Measurements from ENCODE around the gene IRS1. TPM values are rescaled to one million over a fixed set of nuclear protein-coding genes. Genes with fewer than 3 reads are reported as not detected.

The IRS1 gene
- total RNA-seq, 4 donors from 2014 or later, result 17.4 to 39.0 (median 25.3) TPM

DNA sequence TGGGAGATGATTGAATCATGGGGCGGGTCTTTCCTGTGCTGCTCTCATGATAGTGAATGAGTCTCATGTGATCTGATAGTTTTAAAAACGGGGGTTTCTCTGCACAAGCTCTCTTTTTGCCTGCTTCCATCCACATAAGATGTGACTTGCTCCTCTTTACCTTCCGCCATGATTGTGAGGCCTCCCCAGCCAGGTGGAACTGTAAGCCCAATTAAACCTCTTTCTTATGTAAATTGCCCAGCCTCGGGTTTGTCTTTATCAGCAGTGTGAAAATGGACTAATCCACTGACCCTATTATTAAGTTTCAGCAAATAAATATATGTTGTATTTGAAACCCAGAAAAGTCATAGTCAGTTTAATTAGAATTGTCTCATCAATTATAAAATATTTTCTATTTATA lies 22.0 kb downstream of the IRS1 start:
- 71 to 88% methylated on average over 2 to 4 of the region's 4 CpGs for WGBS, 2 donors (ENCODE audit: low coverage in 1 of 2)
- TF ChIP-seq POLR2AphosphoS5 (IDR thresholded peaks at IDR 0.05), result no peak
- TF ChIP-seq, protein P1, sequence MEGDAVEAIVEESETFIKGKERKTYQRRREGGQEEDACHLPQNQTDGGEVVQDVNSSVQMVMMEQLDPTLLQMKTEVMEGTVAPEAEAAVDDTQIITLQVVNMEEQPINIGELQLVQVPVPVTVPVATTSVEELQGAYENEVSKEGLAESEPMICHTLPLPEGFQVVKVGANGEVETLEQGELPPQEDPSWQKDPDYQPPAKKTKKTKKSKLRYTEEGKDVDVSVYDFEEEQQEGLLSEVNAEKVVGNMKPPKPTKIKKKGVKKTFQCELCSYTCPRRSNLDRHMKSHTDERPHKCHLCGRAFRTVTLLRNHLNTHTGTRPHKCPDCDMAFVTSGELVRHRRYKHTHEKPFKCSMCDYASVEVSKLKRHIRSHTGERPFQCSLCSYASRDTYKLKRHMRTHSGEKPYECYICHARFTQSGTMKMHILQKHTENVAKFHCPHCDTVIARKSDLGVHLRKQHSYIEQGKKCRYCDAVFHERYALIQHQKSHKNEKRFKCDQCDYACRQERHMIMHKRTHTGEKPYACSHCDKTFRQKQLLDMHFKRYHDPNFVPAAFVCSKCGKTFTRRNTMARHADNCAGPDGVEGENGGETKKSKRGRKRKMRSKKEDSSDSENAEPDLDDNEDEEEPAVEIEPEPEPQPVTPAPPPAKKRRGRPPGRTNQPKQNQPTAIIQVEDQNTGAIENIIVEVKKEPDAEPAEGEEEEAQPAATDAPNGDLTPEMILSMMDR (IDR thresholded peaks at IDR 0.05), result no peak
- no peak for TF ChIP-seq EP300 (IDR thresholded peaks at IDR 0.05)
- no peak for TF ChIP-seq POLR2A (IDR thresholded peaks at IDR 0.05)
- Histone ChIP-seq H3K4me3 (no peak overlapping the region), H3K27ac (no peak overlapping the region), H3K36me3 (peaks cover 0 to 15% of the 10 kb centered on the region in 2 donors), H3K4me1 (peaks cover 8 to 33% (median 17%) of the 10 kb centered on the region in 3 donors), H3K27me3 (no peaks in the 10 kb centered on the region), H3K9me3 (peaks cover 0 to 12% (median 0%) of the 10 kb centered on the region in 3 donors)
- no peak for ATAC-seq

DNA sequence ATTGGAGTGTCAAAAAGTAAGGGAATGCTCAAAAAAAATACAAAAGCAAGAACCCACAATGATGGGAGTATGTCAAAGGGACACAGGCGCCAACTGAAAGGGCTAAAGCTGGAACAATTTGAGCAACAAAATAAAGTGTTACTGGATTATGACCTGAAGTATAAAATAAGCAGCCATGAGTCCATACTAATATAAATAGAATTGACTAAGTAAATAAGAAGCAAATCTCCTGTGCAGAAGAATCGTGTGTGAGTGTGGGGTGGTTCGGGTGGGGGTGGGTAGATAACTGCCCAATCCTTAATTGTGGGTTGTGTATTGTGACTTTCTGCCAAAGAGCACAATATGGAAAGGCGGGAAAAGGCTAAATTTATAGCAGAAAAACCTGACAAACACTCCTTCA lies 23.5 kb downstream of the IRS1 start:
- H3K4me1 ChIP-seq, result peaks cover 6 to 33% (median 16%) of the 10 kb centered on the region in 3 donors
- WGBS, 2 donors (ENCODE audit: low coverage in 1 of 2), result 85 to 95% methylated on average over 4 of the region's 4 CpGs
- TF ChIP-seq EP300 (IDR thresholded peaks at IDR 0.05) (no peak), POLR2A (IDR thresholded peaks at IDR 0.05) (no peak), POLR2AphosphoS5 (IDR thresholded peaks at IDR 0.05) (no peak)
- TF ChIP-seq, protein P1 (IDR thresholded peaks at IDR 0.05), result no peak
- no peak overlapping the region for H3K27ac ChIP-seq
- H3K9me3 ChIP-seq, result peaks cover 0 to 12% (median 0%) of the 10 kb centered on the region in 3 donors
- H3K36me3 ChIP-seq, result peaks cover 0 to 15% of the 10 kb centered on the region in 2 donors
- H3K4me3 ChIP-seq, result no peak overlapping the region
- no peak for ATAC-seq
- H3K27me3 ChIP-seq, result no peaks in the 10 kb centered on the region

DNA sequence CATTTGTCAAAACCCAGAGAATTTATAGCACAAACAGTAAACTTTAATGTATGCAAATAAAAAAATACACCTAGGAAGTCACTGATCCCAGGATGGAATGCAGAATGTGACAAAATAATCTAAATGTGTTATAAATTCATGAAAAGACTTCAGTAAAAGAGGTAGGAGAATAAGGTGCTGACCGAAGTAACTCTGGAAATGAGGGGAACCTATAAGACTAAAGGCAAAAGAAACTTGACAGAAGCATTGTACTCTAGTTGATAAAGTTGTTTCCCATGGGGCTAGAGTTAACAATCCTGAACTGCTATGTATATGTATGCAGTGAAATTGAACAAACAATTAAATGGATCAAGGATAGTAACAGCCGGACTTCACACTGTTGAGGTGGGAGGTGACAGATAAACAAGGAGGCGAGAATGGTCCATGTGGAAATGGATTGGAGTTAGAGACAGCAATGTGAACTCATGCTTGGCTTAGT lies 24.5 kb downstream of the IRS1 start:
- ATAC-seq, result no peak
- WGBS, 2 donors (ENCODE audit: low coverage in 1 of 2), result 100% methylated on average over 3 of the region's 3 CpGs
- Histone ChIP-seq H3K9me3 (peaks cover 0 to 12% (median 0%) of the 10 kb centered on the region in 3 donors), H3K27me3 (no peaks in the 10 kb centered on the region), H3K36me3 (peaks cover 0 to 15% of the 10 kb centered on the region in 2 donors), H3K27ac (no peak overlapping the region), H3K4me1 (peaks cover 6 to 37% (median 16%) of the 10 kb centered on the region in 3 donors), H3K4me3 (no peak overlapping the region)
- TF ChIP-seq EP300 (IDR thresholded peaks at IDR 0.05) (no peak), POLR2A (IDR thresholded peaks at IDR 0.05) (no peak), POLR2AphosphoS5 (IDR thresholded peaks at IDR 0.05) (no peak)
- TF ChIP-seq, protein P1 (IDR thresholded peaks at IDR 0.05), result no peak

DNA sequence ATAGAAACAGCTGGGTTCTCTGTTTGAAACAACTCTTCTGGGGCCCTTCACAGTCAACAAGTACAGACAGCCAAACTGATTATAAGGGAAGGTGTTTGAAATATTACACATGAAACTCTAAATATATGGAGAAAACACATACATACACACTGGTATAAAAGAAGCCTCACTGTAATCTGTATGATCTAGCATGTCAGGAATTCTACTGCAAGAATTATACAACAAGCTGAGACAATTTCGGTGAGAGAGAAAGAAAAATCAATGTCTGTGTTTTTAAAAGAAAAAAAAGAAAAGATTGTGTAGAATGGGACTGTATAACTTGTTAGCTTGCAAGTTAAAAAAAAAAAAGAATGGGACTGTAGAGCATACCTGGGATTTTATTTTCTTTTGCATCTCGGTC lies 26.3 kb downstream of the IRS1 start:
- Histone ChIP-seq H3K36me3 (peaks cover 0 to 15% of the 10 kb centered on the region in 2 donors), H3K27me3 (no peaks in the 10 kb centered on the region), H3K4me1 (peaks cover 6 to 39% (median 16%) of the 10 kb centered on the region in 3 donors), H3K27ac (no peak overlapping the region), H3K4me3 (no peak overlapping the region), H3K9me3 (peaks cover 0 to 12% (median 0%) of the 10 kb centered on the region in 3 donors)
- no peak for ATAC-seq
- TF ChIP-seq POLR2A (IDR thresholded peaks at IDR 0.05), result no peak
- no peak for TF ChIP-seq POLR2AphosphoS5 (IDR thresholded peaks at IDR 0.05)
- TF ChIP-seq, protein P1 (IDR thresholded peaks at IDR 0.05), result no peak
- TF ChIP-seq EP300 (IDR thresholded peaks at IDR 0.05), result no peak
- 44 to 58% methylated on average over 2 of the region's 2 CpGs for WGBS, 2 donors (ENCODE audit: low coverage in 1 of 2)
